ENCODE data around the gene SETBP1.

The SETBP1 gene

DNA sequence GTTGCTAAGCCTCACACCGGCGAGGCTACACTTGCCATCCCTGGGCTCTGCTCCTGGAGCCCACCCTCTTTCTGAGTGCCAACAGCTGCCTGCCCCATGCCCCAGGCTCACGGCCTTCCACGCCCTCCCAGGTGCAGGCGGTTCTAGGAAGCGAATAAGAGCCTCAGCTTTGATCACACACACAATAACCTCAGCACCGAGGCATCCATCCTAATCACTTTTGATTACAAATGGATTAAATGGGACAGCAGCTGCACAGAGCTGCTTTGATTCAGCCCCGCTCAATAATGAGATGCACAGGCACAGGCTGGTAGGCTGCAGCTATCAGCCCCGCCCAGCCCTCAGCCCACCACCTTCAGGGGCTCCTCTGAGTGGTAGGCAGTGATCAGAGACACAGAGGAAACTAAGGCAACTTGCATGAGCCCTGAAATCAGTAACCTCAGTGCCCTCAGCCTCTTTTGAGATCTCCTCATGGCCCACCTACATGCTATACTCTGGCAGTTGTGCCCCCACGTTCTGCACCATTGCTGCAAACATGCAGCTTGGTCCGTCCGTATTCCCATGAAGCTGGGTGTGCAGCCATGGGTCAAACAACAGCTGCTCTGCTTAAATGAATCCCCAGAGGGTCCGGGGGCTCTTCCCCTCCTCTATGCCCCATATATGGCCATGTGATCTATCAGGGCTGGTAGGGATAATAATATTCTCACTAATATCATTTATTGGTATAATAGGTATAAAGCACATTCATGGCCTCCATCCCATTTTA lies 171.4 kb downstream of the SETBP1 start:
- Histone ChIP-seq H3K36me3 (ENCODE audit: insufficient read depth, low read length) (no peaks in the 10 kb centered on the region), H3K4me2 (ENCODE audit: low read length) (no peak overlapping the region), H3K27me3 (ENCODE audit: insufficient read depth, low read length) (no peaks in the 10 kb centered on the region), H2AFZ (ENCODE audit: low read length) (no peak overlapping the region), H3K27ac (ENCODE audit: low read depth, low read length, poor library complexity, severe bottlenecking) (no peak overlapping the region), H3K9ac (ENCODE audit: low read length) (no peak overlapping the region), H4K20me1 (ENCODE audit: insufficient read depth, low read length) (no peaks in the 10 kb centered on the region), H3K4me3 (ENCODE audit: low read depth, low read length, poor library complexity, severe bottlenecking) (no peak overlapping the region), H3K9me2 (ENCODE audit: low read depth, low read length) (no peaks in the 10 kb centered on the region), H3K4me1 (ENCODE audit: insufficient read depth, low read length, severe bottlenecking) (peaks cover 14% of the 10 kb centered on the region), H3F3A (ENCODE audit: insufficient read depth, low read length) (no peaks in the 10 kb centered on the region), H3K9me3 (ENCODE audit: low read length) (no peaks in the 10 kb centered on the region), H3K79me2 (ENCODE audit: insufficient read depth, low read length) (no peaks in the 10 kb centered on the region)
- TF ChIP-seq CTCF (IDR thresholded peaks at IDR 0.05; ENCODE audit: low read length), result no peak
- TF ChIP-seq EZH2 (IDR thresholded peaks at IDR 0.05; ENCODE audit: borderline replicate concordance, low read length), result no peak

GRCh38 chr18:44852818-44853217 lies 172.1 kb downstream of the SETBP1 start:
- Histone ChIP-seq H3K79me2 (ENCODE audit: insufficient read depth, low read length) (no peaks in the 10 kb centered on the region), H3K27ac (ENCODE audit: low read depth, low read length, poor library complexity, severe bottlenecking) (no peak overlapping the region), H3K4me1 (ENCODE audit: insufficient read depth, low read length, severe bottlenecking) (peaks cover 14% of the 10 kb centered on the region), H3K27me3 (ENCODE audit: insufficient read depth, low read length) (no peaks in the 10 kb centered on the region), H3K4me2 (ENCODE audit: low read length) (no peak overlapping the region), H3K9ac (ENCODE audit: low read length) (no peak overlapping the region), H3K9me2 (ENCODE audit: low read depth, low read length) (no peaks in the 10 kb centered on the region), H4K20me1 (ENCODE audit: insufficient read depth, low read length) (no peaks in the 10 kb centered on the region), H3K4me3 (ENCODE audit: low read depth, low read length, poor library complexity, severe bottlenecking) (no peak overlapping the region), H3K9me3 (ENCODE audit: low read length) (no peaks in the 10 kb centered on the region), H2AFZ (ENCODE audit: low read length) (no peak overlapping the region), H3F3A (ENCODE audit: insufficient read depth, low read length) (no peaks in the 10 kb centered on the region), H3K36me3 (ENCODE audit: insufficient read depth, low read length) (no peaks in the 10 kb centered on the region)
- no peak for TF ChIP-seq CTCF (IDR thresholded peaks at IDR 0.05; ENCODE audit: low read length)
- no peak for TF ChIP-seq EZH2 (IDR thresholded peaks at IDR 0.05; ENCODE audit: borderline replicate concordance, low read length)

DNA sequence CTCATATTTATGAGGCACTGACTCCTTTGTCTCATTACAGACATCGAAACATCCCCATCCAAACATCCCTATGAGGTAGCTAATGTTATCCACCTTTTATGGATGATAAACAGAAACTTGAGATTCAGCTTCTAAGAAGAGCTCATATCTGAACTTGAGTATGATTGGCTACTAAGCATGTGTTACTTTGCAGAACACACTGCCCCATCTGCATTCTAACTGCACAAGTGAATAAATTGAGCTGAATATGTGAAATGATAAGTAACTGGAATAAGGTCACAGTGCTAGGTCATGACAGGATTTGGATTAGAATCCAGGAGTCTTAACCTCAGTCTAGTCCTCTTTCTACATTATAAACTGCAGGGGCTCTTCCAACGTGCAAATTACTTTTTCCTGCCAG lies 172.7 kb downstream of the SETBP1 start:
- TF ChIP-seq CTCF (IDR thresholded peaks at IDR 0.05; ENCODE audit: low read length), result no peak
- no peak for TF ChIP-seq EZH2 (IDR thresholded peaks at IDR 0.05; ENCODE audit: borderline replicate concordance, low read length)
- no peaks in the 10 kb centered on the region for H3K9me2 ChIP-seq (ENCODE audit: low read depth, low read length)
- no peak overlapping the region for H3K4me2 ChIP-seq (ENCODE audit: low read length)
- no peak overlapping the region for H2AFZ ChIP-seq (ENCODE audit: low read length)
- no peak overlapping the region for H3K4me3 ChIP-seq (ENCODE audit: low read depth, low read length, poor library complexity, severe bottlenecking)
- H3K9ac ChIP-seq (ENCODE audit: low read length), result no peak overlapping the region
- H3K4me1 ChIP-seq (ENCODE audit: insufficient read depth, low read length, severe bottlenecking), result peaks cover 12% of the 10 kb centered on the region
- no peaks in the 10 kb centered on the region for H3K27me3 ChIP-seq (ENCODE audit: insufficient read depth, low read length)
- H4K20me1 ChIP-seq (ENCODE audit: insufficient read depth, low read length), result no peaks in the 10 kb centered on the region
- H3F3A ChIP-seq (ENCODE audit: insufficient read depth, low read length), result no peaks in the 10 kb centered on the region
- H3K9me3 ChIP-seq (ENCODE audit: low read length), result no peaks in the 10 kb centered on the region
- no peaks in the 10 kb centered on the region for H3K36me3 ChIP-seq (ENCODE audit: insufficient read depth, low read length)
- H3K79me2 ChIP-seq (ENCODE audit: insufficient read depth, low read length), result no peaks in the 10 kb centered on the region
- H3K27ac ChIP-seq (ENCODE audit: low read depth, low read length, poor library complexity, severe bottlenecking), result no peak overlapping the region
